Ovary (tissue), 3 donors: ENCODE results near the gene DEFB131A.
"Not testable (repeated sequence)": the region's sequence is repeated elsewhere in the genome, so short reads cannot be mapped to it uniquely, and the experiment has no call there.

ENCODE experiments used
- CTCF ChIP-seq, 3 donors: fragments of 450-650 bp in 2 of 3; fragments of 200-600 bp in 1 of 3; IDR thresholded peaks; one replicate each; pipeline versions ENCODE4 v1.5.1 to v1.8.0; 2016 to 2022; ENCODE audit warnings: antibody characterized with exemption in 3 of 3, mild to moderate bottlenecking in 1 of 3
- EP300 ChIP-seq: sonication (generic); formaldehyde crosslinking; IDR thresholded peaks from one replicate; pipeline ENCODE4 v1.6.1; 2017; ENCODE audit warnings: antibody characterized with exemption
- POLR2A ChIP-seq: fragments of 450-650 bp; IDR thresholded peaks from one replicate; pipeline ENCODE4 v1.6.1; 2017; ENCODE audit warnings: antibody characterized with exemption, mild to moderate bottlenecking, moderate library complexity
- donor health status: DM: no; HTN: no; CAD: no.

- not testable (repeated sequence) for TF ChIP-seq CTCF (IDR thresholded peaks at IDR 0.05); POLR2A; EP300
These were observed 35.9 kb downstream of the DEFB131A start for GRCh38 chr4:9480066-9480465.
